Endothelial cell (in vitro differentiated cells): ENCODE data around the gene PAAF1. TPM values are rescaled to one million over a fixed set of nuclear protein-coding genes. Genes with fewer than 3 reads are reported as not detected.

ENCODE experiments used
- DNase-seq: peaks from one replicate; pipeline ENCODE4 v3.0.0; 2021; ENCODE audit warnings: low spot score
- H3K27ac Mint-ChIP-seq: one replicate; pipeline ENCODE4 v1.8.0; 2021; ENCODE audit warnings: mixed read lengths, inconsistent platforms; ENCODE audit not compliant: unreplicated experiment
- H3K27me3 Mint-ChIP-seq: one replicate; pipeline ENCODE4 v1.8.0; 2021; ENCODE audit warnings: mild to moderate bottlenecking, moderate library complexity, mixed read lengths, inconsistent platforms; ENCODE audit not compliant: unreplicated experiment
- H3K36me3 Mint-ChIP-seq: one replicate; pipeline ENCODE4 v1.8.0; 2021; ENCODE audit warnings: mild to moderate bottlenecking, low read depth, mixed read lengths, inconsistent platforms; ENCODE audit not compliant: unreplicated experiment
- H3K4me1 Mint-ChIP-seq: one replicate; pipeline ENCODE4 v1.8.0; 2021; ENCODE audit warnings: mild to moderate bottlenecking, mixed read lengths, inconsistent platforms; ENCODE audit not compliant: unreplicated experiment
- H3K4me3 Mint-ChIP-seq: one replicate; pipeline ENCODE4 v1.8.0; 2021; ENCODE audit warnings: mild to moderate bottlenecking, mixed read lengths, inconsistent platforms; ENCODE audit not compliant: unreplicated experiment
- H3K9me3 Mint-ChIP-seq: one replicate; pipeline ENCODE4 v1.8.0; 2021; ENCODE audit warnings: mixed read lengths, inconsistent platforms; ENCODE audit not compliant: unreplicated experiment
- total RNA-seq: library from RNA; stranded (reverse); fragmentation: NEBNext Ultra II Directional; extraction: Animal tissue kit (Norgen Biotek cat#: 25700); gene quantifications from one replicate; pipeline ENCODE4 v1.2.1, GENCODE V29; 2021; ENCODE audit not compliant: unreplicated experiment
- TF ChIP-seq, protein P1 (sequence below): fragments of 200-600 bp; sonication (generic); IDR thresholded peaks from one replicate; pipeline ENCODE4 v1.5.0; 2021; ENCODE audit warnings: antibody characterized with exemption; ENCODE audit not compliant: unreplicated experiment

PAAF1 gene
- total RNA-seq, 1 donor from 2014 or later: 20.3 TPM

DNA sequence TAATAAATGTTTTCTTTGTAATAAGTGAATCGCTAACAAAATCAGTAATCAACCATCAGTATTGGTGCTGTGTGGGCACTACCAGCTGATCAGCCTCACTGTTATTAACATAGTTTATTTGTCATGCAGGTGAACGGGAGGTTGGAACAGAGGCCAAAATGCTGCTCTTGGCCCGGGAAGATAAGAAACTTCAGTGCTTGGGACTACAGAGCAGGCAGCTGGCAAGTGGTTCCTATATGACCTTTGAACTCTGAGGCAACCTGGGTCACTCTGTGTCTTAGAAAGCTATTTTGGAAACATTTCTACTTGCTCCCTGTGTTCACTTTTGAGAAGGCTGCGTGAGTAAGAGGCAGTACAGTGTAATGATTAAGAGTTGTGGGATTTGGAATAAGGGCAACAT lies 37.5 kb downstream of the PAAF1 start:
- Mint-ChIP-seq H3K36me3 (peaks cover 19% of the 10 kb centered on the region), H3K9me3 (no peaks in the 10 kb centered on the region), H3K27me3 (peaks cover 1% of the 10 kb centered on the region), H3K27ac (no peak overlapping the region), H3K4me1 (no peaks in the 10 kb centered on the region), H3K4me3 (no peak overlapping the region)
- TF ChIP-seq, protein P1, sequence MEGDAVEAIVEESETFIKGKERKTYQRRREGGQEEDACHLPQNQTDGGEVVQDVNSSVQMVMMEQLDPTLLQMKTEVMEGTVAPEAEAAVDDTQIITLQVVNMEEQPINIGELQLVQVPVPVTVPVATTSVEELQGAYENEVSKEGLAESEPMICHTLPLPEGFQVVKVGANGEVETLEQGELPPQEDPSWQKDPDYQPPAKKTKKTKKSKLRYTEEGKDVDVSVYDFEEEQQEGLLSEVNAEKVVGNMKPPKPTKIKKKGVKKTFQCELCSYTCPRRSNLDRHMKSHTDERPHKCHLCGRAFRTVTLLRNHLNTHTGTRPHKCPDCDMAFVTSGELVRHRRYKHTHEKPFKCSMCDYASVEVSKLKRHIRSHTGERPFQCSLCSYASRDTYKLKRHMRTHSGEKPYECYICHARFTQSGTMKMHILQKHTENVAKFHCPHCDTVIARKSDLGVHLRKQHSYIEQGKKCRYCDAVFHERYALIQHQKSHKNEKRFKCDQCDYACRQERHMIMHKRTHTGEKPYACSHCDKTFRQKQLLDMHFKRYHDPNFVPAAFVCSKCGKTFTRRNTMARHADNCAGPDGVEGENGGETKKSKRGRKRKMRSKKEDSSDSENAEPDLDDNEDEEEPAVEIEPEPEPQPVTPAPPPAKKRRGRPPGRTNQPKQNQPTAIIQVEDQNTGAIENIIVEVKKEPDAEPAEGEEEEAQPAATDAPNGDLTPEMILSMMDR: no peak
- no peak for DNase-seq

- Mint-ChIP-seq H3K36me3 (peaks cover 17% of the 10 kb centered on the region), H3K27me3 (peaks cover 1% of the 10 kb centered on the region), H3K4me1 (no peaks in the 10 kb centered on the region), H3K9me3 (no peaks in the 10 kb centered on the region), H3K4me3 (no peak overlapping the region), H3K27ac (no peak overlapping the region)
- DNase-seq: no peak
- TF ChIP-seq, protein P1: no peak
Observed at GRCh38 chr11:73916435-73916834, 39.6 kb downstream of the PAAF1 start.

DNA sequence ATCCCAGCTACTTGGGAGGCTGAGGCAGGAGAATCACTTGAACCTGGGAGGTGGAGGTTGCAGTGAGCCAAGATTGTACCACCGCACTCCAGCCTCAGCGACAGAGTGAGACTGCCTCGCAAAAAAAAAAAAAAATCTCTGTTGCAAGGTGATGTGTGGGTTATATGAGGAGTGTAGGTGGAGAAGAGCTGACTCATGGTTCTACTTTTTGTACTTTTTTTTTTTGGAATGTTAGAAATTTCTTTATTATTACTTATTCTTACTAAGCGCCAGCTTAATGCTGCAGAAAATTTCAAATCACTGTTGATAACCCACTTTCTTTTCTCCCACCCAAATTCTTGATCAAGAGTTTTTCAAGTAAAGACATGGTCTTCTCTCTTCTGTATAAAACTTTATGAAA lies 44.4 kb downstream of the PAAF1 start:
- H3K9me3 Mint-ChIP-seq: no peaks in the 10 kb centered on the region
- TF ChIP-seq, protein P1: no peak

DNA sequence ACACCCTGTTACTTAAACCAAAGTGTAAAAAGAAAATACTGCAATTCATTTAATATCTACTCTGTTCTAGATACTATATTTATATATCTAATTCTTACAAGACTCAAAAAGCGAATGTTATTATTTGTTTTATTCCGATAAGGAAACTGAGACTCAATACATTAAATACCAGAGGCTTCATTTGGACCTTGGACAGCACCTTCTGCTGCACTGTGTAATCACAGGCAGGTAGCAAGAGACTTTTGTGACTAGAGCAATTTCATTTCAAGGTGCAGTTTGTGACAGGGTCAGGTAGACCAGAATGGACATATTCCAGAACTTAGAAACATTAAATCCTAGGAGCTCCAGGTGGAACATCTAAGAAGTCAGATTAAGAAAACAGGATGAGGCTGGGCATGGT lies 52.6 kb downstream of the PAAF1 start:
- H3K36me3 Mint-ChIP-seq: peaks cover 18% of the 10 kb centered on the region
- H3K4me3 Mint-ChIP-seq: no peak overlapping the region
- no peaks in the 10 kb centered on the region for H3K27me3 Mint-ChIP-seq
- no peak for DNase-seq
- no peaks in the 10 kb centered on the region for H3K9me3 Mint-ChIP-seq
- no peaks in the 10 kb centered on the region for H3K4me1 Mint-ChIP-seq
- H3K27ac Mint-ChIP-seq: no peak overlapping the region
- TF ChIP-seq, protein P1: no peak

More for the DNA sequence above, 44.4 kb downstream of the PAAF1 start:
- no peak for DNase-seq
- Mint-ChIP-seq H3K36me3 (peaks cover 12% of the 10 kb centered on the region), H3K27ac (no peak overlapping the region), H3K4me1 (no peaks in the 10 kb centered on the region), H3K27me3 (no peaks in the 10 kb centered on the region), H3K4me3 (no peak overlapping the region)

- Mint-ChIP-seq H3K4me1 (no peaks in the 10 kb centered on the region), H3K9me3 (no peaks in the 10 kb centered on the region), H3K27me3 (no peaks in the 10 kb centered on the region), H3K4me3 (no peak overlapping the region), H3K27ac (no peak overlapping the region), H3K36me3 (peaks cover 15% of the 10 kb centered on the region)
- TF ChIP-seq, protein P1: peak; percentile 21
- peak; percentile 31 for DNase-seq
Observed at GRCh38 chr11:73931039-73931645, 54.3 kb downstream of the PAAF1 start.
